HG03521 (cell line): ENCODE data around the gene FAM163A.
"Not testable (repeated sequence)": the region's sequence is repeated elsewhere in the genome, so short reads cannot be mapped to it uniquely, and the experiment has no call there.

Source experiments
- ATAC-seq: cut with Tn5 transposase; IDR thresholded peaks from one replicate; pipeline ENCODE4 v1.9.1; 2021; ENCODE audit warnings: mild to moderate bottlenecking, moderate library complexity; ENCODE audit not compliant: unreplicated experiment

Gene FAM163A

DNA sequence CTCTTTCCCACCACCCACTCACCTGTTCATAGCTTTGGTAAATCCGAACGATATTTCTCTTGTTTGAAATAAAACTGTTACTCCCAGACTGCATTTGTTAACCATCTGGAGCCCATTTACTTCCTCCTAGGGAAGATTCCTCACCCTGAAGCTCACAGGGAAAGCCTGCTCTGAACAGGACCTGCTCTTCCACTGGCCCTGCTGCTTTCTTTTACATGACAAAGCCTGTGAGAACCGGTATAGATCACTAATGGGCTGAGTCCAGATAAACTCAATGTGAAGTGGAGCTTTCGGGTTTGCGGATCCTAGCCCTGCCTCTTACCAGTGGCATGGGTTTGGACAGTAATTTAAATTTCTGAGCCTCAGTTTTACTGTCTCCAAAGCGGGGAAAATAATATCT is 45.2 kb downstream of the FAM163A start:
- ATAC-seq: no peak

DNA sequence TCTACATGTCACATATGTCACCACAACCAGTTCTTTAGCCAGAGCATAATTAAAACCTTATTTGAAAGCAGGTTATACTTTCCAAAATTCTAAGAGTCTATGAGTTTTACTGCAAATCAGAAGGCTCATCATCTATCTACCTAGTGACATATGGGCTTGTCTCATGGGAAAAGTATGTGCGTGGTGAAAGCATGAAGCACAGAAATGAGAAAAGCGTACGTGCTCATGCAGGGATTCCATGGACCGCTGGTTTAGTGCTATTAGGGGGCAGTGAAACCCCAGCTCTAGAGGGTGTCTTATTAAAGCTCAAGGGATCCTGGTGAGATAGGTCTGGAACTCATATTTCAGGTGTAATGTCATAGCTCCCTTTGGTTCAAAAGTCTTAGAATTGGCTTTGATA is 50.2 kb downstream of the FAM163A start:
- ATAC-seq: no peak

DNA sequence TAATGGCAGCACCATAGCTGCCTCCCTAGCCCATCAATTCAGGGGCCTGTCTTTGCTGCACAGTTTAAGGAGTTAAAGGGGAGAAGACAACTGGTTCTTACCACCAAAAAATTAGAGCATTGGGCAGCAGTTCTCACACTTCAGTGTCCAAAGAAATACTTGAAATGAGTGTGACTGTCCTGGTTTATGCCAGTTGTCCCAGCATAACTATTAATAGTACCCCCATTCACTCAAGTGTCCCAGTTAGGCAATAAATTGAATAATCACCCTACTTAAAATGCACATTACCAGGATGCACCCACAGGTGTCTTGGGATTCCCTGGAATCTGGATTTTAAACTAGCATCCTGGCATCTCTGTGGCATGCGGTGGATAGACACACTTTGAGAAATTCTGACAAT is 51.1 kb downstream of the FAM163A start:
- no peak for ATAC-seq

DNA sequence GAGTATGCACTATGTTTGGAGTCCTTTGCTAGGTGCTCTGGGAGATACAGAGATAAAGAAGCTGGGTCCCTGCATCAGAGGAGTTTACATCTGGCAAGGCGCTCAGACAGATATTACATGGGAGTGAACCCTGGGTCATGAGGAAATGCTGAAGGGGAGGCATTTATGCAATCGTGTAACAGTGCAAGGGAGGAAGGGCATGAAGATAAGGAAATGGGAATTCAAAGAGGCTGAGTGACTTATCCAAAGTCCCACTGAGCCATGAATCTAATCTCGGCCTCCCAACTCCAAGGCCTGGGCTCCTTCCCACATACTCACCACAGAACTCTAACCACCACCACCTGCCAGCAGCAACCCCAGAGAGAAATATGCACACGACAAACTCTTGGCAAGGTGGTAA is 51.6 kb downstream of the FAM163A start:
- ATAC-seq: no peak

DNA sequence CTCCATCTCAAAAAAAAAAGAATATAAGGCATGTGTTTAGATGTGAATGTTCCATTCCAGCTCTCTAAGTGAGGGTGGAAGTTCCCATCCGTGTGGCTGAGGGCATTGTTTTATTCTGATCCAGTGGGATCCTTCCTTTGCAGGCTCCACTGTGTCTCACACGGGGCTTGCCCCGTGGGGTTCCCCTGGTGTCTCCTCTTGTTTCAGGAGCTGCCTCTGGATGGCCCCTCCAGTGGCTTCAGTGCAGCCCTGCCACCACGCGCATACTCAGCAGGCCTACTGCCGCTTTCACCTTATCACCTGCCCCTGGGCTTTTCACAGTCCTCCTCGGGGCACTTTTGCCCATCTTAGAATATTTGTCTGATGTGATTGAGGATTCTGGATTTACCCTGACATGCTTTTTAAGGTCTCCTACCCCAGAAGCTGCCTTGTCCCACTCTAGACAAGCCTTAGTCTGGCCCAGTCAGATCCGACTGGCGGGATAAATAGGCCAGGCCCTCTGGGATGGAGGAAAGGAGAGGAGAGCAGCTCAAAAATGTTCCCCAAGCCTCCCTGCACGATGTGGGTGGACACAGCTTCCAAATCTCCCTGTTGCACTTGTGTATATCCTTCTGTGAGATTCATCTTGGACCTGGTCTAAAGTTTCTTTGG is 55.2 kb downstream of the FAM163A start:
- no peak for ATAC-seq

DNA sequence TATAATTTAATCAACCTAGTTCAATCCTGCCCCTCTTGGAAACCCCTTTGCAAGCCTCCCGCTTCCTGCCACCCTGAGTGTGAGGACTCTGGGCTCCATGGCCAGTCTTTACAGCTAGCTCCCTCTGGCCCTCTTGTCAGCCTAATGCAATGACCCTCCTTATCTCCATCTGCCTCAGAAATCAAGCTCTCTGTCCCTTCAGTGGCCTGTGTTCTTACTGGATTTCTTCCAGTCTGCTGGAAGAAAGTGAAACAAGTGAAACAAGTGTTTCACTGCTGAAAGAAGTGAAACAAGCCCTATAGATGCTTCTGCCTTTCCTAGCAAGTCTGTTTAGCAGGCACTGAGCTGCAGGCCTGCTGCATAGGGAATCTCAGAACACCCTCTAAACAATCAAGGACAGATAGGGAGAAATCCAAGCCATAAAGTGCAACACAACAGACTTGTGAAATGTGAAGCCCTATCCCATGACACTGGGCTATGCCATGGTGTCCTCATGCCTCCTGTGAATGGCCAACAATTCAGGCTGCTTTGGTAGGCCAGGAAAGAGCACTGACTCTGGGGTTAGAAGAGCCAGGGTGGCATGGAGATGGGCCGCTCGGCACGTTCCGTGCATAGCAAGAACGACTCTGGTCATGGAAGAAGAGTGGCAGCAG is 55.9 kb downstream of the FAM163A start:
- ATAC-seq: no peak

DNA sequence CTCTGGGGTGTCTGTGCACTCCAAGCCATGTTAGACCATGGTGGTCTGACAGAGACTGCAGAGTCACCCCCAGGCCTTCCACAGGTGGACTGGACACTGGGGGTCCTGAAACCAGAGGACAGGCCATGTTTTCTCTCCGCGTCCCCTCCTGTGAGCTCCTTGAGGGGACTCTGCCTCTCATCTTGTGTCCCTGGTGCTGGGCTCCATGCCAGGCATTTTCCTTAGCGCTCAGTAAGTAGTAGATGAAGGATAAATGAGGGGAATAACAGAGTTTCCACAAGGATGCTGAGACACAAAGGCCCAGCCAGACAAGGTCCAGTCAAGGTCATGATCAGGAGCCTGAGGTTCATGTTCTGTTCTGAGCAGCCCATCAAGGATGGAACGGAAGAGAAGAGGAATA is 57.4 kb downstream of the FAM163A start:
- ATAC-seq: no peak

DNA sequence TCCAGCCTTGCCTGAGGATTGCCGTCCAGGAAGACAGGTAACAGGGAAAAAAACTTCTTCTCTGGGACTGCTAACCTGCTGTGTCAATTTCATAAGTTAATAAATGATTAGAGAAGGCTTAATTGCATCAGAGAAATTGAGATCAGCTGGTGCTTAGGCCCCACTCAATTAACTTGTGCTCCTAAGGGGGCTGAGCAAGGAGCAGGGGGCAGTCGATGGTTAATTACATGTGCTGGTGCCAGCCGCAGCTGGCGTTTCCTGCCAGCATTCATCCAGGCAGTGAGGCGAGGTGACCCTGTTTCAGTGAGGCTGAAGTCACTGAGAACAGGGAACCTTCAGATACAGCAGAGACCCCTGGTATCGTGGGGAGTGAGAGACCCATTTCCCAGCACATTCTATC is 60.0 kb downstream of the FAM163A start:
- no peak for ATAC-seq

DNA sequence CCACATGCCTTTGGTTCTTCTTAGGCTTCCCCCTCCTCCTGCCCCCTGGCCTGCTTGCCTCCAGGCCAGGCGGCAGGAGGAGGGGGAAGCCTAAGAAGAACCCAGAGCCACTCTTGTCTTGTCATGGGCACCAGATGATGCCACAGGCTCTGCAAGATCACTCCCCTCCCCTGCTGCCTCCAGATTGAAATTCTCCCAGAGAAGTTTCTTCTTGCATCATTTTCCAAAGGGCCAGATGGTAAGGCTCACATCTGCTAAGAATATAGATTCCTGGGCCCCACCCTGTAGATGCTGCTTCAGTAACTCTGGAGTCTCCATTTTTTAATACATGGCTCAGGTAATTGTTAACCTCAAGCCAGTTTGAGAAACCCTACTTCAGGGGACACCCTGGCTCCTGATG is 60.8 kb downstream of the FAM163A start:
- ATAC-seq: no peak

DNA sequence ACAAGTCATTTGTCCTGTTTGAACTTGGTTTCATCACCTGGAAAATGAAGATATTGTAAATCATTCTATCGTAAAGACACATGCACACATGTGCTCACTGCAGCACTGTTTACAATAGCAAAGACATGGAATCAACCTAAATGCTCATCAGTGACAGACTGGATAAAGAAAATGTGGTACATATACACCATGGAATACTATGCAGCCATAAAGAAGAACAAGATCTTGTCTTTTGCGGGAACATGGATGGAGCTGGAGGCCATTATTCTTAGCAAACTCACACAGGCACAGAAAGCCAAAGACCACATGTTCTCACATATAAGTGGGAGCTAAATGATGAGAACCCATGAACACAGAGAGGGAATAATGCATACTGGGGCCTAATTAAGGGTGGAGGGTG is 61.3 kb downstream of the FAM163A start:
- not testable (repeated sequence) for ATAC-seq

DNA sequence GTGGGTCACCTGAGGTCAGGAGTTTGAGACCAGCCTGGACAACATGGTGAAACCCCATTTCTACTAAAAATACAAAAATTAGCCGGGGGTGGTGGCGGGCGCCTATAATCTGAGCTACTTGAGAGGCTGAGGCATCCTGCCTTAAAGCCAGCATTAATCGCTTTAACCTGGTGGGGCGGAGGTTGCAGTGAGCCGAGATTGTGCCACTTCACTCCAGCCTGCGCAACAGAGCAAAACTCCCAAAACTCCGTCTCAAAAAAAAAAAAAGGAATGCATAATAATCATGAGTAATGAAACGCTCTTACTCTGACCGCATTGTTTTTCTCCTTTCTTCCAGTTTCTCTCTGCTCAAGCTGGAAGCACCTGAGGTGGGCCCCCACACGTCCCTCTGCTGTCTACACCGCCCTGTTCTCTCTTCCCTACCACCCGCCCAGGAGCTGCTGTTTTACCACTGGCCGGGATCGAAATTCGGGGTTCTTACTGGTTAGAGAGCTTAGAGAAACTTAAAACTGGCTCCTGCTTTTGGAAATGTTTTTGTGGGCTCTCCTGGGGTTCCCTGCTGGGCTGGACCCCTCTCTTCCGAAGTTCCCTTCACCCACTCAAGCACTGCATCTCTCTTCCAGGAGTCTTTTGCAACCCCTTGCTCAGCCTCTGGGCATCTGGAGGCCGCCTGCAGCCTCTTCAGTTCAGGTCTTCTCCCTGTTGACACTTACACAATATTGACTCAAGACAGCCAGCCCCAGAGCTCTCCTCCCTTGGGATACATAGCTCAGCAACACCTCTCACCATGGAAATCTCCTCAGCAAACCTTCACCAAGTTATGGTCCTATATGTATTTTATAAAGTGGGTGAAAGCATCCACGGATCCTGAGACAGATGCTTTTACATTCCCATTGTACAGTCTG is 62.5 kb downstream of the FAM163A start:
- ATAC-seq: no peak

DNA sequence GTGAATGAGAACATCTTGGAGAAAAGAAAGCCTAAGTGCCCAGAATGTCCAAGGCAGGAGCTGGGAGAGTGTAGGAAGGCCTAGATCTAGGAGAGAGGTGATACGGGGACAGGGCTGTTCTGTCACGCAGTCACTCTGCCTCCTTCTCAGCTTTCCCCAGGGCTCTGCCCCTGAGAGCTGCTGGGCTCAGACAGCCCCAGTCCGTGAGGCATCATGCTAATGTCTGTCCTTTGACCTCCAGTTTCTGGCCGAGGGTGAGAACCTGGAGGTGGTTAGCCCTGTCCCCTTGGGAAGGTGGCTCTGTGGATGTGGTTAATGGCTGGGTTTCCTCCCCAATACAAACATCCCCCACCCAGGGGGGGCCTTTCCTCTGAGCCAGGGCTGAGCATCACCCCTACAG is 63.2 kb downstream of the FAM163A start:
- no peak for ATAC-seq

DNA sequence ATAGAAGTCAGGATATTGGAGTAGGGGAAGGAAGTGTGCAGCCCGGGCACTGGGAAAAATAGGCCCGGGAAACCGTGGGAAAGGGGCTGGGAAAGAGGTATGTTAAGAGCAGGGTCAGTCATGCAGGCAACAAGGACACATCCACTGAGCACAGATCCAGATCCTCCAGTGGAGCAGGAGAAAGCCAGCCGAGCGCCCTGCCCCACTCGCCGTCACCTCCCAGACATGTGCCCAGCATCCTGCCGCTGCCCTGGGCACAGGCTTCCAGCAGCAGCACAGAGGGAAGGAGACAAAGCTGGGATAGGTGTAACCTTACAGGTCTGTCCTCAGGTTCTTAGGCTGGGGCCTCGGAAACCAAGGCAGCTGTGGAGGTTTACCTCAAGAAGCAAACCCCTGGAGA is 64.2 kb downstream of the FAM163A start:
- ATAC-seq: no peak

DNA sequence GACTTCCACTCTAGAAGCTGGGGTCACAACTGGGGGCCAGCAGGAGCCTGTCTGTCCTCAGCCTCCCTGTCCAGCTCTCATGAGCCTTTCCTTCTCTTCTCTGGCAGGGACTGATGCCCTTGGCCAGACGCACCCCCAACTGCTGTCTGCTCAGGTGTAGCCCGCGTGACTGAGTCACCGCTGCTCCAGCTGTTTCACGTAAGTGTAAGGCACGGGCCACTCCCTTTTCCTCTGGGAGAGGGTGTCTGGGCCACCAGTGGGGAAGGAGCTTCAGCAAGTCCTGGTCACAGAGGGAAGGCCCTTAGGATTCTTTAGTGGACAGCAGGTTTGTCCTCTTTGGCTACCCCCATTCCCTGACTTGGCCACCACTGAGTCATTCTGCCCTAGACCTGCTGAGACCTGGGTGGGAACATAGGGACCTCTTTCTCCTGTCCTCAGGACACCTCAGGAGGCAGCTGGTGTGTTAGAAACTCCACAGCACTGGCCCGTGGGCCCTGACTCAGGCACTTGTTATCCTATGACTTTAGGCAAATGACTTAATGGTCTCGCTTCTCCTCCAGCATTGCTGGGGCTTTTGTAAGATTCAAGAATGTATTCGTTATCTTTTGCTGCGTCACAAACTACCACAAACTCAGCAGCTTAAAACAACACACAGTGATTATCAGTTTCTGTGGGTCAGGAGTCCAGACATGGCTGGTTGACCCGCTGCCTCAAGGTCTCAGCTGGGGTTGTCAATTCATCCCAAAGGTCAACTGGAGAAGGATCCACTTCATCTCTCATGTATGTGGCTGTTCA is 64.8 kb downstream of the FAM163A start:
- no peak for ATAC-seq

DNA sequence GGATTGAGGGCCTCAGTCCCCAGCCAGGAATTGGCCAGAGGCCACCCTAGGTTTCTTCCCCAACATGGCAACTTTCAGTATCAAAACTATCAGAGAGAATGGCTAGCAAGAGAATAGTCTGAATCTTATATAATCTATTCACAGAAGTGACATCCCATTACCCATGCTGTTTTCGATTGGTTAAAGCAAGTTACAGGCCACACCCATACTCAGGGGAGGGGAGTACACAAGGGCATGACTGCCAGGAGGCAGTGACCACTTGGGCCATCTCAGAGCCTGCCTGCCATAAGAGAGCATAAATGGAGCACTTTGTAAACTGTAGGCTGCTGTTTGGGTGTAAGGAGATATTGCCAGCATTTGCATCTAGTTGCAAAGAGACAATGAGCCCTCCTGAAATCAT is 65.4 kb downstream of the FAM163A start:
- ATAC-seq: no peak

DNA sequence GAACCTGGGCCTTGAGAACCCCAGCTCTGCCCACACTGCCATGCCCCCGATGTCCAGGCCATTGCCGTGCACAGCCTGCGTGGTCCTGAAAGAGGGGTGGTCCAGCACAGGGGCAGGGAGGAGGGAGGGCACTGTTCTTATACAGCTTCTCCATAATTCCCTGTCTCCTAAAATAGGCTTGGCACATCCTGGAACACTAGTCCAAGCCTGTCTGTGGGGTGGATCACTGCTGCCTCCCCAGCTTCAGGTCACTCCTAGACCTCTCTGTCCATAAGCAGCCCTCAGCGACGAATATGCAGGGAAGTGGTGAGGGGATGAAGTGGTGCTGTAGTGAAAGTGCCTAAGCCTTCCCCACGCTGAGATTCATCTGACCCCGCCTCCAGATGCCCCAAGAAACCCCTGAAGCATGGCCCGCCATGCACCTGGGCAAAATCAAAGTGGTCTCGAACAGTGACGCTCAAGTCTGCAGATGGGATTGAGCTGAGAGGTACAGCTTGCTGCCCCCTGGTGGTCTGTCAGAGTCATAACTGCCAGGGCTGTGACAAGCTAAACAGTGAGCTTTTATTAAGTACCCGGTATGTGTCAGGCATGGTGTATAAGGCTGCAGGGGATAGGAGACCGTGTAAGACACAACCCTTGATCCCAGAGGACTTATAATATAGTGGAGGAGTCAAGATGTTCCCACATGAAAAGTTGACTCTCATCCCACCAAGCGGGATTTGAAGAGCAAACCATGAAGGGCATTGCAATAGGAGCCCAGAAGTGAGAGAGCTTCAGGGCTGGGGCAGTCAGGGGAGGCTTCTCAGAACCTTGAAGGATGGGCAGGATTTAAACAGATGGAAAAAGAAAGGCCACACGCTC is 66.6 kb downstream of the FAM163A start:
- peak; percentile 65 for ATAC-seq

DNA sequence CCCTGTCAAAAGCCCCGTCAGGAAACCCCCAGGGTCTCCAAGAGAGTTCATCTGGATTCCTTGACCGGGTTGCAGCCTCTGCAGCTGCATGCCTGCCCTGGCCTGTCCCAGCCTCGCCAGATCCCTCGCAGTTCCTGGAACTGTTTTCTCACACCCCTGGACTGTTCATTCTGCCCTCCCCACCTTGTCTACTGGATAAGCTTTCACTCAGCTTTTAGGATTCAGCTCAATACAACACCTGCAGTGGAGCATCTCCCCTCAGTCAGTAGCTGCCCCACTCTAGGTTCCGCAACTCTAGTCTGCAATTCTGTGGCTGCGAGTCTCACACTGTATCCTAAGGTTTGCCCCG is 67.2 kb downstream of the FAM163A start:
- no peak for ATAC-seq

DNA sequence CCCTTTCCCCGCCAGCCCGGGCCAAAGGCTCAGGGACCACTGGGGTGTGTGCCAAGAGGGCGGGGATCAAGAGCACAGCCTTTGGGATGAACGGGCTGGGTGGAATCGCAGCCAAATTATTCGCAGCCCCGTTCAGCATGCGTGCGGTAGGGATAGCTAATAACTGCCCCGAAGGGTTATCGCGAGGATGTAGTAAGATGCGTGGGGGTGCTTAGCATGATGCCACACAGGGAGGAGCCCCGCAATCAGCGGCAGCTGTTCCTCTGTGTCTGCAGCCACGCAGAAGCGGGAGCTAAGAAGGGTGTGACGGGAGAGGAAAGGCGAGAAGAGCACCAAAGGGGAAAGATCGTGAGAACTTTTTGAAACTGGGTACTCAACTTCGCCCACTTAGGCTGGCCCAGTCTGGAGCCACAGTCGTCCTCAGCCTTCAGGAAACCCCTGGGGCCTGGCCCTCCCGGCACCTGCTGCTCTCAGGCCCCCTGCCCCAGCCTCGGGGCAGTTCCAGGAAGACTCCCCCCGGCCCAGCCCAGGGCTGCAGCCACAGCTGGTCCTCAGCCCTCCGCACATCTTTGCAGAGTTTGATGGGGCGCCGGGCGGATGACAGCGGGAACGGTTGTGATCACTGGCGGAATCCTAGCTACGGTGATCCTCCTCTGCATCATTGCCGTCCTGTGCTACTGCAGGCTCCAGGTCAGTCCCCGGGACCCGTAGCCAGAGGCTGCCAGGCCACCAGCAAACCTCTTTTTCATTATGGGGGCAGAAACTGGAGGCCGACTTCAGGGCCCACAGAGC is 69.6 kb downstream of the FAM163A start:
- ATAC-seq: no peak
